Kasumi-1 (cell line): ENCODE data around the gene LCP2.

Source experiments
- DNase-seq, 2 experiments: peaks; one replicate each; lab custom pipeline; 2025; lab: John Stamatoyannopoulos, UW

The LCP2 gene

GRCh38 chr5:170315154-170315553, 17.6 kb upstream of the LCP2 start:
- DNase-seq, result no peak

DNA sequence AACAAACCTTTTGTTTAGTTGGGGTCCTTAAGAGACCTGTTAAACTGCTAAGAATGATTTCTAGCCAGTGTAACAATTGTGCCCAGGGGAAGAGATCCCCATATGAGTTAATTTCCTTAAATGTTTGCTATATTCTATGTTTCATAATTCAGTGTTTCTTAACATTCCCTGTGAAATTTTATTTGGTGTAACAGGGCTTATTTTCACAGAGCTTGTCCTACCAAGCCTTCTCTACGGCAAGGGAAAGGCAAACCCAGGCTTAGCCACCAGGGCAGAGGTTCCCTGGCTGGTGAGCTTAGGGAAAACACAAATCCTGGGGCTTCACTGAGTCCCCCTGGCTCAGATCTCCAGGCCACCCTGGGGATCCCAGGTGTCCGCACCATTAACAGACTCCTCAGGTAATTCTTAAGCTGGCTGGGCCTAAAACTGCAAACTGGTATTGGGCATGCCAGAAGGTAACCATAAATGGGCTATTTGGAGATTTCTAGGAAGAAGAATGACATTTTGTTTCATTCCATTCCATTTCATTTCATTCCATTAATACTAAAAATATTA, 17.0 kb upstream of the LCP2 start:
- no peak for DNase-seq

- no peak for DNase-seq
These were observed 16.2 kb upstream of the LCP2 start for GRCh38 chr5:170313816-170314215.

DNA sequence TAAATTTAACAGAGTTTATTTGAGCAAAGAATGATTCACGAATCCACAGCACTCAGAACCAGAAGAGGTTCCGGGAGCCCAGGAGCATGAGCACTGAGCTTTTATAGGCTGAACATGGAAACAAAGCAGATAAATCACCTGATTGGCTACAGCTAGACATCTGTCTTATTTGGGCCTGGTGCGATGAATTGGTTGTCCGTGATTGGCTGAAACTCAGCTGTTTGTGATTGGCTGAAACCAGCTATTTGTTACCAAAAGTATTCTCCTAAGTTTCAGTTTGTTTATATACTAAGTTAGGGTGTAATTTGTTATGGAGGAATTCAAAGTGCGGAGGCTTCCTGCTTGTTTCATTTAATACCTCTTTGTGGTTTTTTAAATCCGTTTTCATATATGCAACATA, 15.8 kb upstream of the LCP2 start:
- no peak for DNase-seq

GRCh38 chr5:170312666-170313065, 15.1 kb upstream of the LCP2 start:
- DNase-seq, result peak; percentile 93 to 94

- DNase-seq, result no peak
These were observed 14.7 kb upstream of the LCP2 start for GRCh38 chr5:170312301-170312595.

DNA sequence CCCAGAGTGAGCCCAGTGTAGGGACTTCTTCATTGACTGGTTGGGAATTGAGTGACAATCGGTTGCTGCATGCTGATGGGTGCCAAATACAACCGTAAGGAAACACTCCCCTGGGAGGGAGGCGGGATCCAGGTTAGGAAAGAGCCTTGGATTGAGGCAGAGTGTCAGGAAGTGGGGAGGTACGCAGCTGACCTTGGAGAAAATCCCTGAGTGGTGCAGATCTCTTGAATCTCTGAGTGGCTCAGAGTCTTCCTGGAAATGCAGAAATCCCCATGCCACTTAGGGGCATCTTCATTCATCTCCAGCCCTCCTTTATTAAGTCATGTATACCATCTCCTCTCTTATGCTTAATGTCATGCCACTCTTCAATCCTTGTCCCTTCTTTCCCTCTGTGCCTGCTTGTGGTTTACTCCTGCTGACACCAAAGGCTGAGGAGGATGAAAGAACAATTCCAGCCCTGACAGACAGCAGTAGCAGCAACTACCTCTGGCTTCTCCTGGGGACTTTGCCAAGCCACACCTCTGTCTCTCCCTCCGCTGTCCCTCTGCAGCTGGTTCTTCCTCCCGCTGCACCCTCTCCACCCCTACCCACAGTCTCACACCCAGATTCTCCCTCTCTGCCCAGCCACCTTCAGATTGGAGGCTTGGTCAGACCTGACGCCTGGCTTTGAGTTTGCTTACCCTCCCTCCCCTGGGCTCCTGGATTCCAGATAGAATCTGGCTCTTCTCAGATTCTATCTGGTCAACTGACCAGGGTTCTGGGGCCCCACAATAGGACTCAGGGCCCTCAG, 14.1 kb upstream of the LCP2 start:
- peak in 1 of 2 experiments; percentile 20 for DNase-seq

- DNase-seq, result peak; percentile 20 to 46
These were observed 12.8 kb upstream of the LCP2 start for GRCh38 chr5:170310256-170310926.

GRCh38 chr5:170308686-170309085, 11.1 kb upstream of the LCP2 start:
- DNase-seq, result no peak

DNA sequence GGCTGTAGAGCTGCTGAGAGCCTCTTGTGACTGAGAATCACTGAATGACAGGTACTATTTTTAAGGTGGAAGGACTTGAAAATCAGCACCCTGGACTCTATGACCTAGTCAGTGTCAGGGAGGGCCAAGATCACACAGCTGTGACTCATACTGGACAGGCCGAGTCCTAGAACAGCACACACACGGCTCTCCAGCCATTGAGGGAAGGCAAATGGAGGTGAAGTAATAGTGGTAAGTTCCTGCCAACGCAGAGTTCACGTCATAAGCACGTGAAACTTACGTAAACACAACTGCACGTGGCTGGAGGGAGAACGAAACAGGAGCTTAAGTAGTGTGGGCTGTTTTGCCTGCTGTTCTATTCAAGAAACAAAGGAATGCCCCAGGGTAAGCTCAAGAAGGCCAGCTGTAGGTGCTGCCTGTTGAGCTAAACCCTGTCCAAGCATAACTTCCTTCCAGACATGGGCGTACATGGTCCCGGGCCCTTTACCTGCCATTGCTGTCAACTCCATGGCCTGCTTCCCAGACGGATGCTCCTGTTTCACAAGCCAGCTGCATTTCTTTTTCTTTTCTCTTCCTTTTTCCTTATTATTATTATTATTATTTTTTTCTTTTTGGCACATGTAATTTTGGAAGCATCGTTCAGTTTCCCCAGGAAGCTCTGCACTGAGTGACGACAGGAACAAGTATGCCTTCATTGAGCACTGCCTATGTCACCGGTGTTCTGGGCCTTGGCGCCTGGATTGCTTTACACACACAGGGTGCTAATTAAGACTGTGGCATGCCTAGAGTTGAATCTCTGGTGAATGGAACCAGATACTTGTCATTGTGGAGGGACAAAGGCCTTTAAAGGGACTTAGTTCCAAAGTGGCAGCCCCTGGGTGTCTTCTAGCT, 10.2 kb upstream of the LCP2 start:
- DNase-seq, result no peak

- no peak for DNase-seq
These were observed 8.8 kb upstream of the LCP2 start for GRCh38 chr5:170306381-170306831.

DNA sequence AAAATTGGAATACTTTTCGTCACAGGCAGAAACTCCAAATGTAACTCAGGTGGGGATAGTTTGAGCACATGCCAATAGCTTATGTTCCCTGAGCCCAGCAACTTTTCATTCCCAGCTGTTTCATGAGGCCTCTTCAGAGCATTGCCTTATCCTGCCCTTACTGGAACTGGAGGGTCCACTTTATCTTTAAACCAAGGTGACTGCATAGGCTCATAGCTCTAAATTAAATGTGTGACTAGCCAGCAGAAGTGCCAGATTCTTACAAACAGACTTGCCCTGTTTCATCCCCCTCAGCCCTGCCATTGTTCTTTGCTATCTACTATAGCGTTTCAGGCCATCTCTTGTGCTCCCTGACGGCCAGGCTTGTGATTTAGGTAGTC, 8.1 kb upstream of the LCP2 start:
- DNase-seq, result no peak

DNA sequence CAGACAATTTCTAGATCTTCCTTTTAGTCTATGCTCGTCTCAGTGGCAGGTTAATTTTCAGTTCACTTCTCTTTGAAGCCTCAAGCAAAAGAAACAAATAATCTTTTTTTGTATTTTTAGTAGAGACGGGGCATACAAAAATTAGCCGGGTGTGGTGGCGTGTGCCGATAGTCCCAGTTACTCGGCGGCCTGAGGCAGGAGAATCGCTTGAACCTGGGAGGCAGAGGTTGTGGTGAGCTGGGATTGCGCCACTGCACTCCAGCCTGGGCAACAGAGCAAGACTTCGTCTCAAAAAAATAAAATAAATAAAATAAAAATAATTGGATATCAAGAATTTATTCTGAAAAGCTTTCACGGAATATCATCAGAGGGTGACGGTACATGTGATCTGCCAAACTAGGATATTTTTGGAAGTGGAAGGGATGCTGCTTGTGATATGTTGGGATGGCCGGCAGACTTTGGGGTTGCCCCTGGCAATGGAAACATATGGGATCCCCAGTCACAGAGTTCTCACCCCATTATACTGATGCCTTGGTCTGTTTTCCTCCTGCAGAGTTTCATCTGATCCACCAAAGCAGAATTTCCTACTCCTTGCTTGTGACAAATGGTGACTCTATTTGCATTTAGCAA, 7.6 kb upstream of the LCP2 start:
- DNase-seq, result no peak

DNA sequence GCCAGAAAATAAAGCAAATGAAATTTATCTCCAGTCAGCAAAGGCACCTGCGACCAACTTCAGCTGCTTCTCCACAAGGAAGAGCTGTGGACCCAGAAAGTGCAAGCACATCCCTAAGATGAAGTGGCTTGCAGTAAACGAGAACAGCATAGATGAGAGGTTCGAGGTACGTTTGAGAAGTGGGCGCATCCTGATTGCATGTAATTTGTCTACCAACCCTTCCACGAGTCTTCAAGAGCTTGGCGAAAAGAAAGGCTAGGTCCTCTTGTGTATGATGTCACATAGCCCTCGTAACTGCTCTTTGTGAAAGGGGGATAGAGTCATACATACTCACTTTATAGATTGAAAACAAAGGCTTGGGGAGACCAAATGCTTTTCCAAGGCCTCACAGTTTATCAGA, 6.0 kb upstream of the LCP2 start:
- DNase-seq, result no peak

DNA sequence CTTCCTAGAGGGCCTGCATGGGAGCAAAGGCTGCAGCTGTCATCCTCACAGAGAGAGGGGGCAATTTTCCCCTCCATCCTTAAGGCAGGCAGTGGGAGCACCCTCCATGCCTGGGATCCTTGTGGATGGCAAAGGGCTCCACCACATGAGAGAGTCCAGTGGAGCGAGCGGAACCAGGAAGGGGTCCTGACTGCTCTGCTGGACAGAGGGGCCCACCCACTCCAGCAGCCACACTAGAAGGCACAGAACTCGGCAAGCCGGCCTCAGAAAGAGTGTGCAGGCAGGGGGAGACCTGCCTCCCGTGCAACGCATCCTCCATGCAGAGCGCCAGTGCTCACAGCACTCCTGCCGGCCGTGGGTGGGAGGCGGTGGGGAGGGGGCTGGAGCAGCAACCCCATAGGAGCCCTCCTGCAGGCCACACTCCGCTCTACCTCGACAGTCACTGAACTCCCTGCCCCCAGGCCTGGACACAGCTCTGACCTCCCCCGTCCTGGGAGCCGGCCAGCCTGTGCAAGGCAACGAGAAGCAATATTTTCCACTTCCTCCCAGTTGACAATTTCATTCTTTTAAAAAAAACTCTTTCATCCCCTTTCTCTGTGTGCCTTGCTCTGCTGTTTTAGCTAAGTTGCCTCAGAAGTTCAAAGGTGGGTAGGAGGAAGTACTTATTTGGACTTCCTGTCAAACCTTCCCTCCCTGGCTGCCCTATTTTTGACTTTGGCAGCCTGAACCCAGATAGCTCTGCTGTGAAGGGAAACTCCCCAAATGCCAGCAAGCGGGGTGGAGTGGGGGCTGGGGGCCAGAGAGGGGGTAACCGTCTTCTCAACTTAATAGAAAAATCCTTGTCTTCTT, 5.3 kb upstream of the LCP2 start:
- peak; percentile 68 to 81 for DNase-seq

DNA sequence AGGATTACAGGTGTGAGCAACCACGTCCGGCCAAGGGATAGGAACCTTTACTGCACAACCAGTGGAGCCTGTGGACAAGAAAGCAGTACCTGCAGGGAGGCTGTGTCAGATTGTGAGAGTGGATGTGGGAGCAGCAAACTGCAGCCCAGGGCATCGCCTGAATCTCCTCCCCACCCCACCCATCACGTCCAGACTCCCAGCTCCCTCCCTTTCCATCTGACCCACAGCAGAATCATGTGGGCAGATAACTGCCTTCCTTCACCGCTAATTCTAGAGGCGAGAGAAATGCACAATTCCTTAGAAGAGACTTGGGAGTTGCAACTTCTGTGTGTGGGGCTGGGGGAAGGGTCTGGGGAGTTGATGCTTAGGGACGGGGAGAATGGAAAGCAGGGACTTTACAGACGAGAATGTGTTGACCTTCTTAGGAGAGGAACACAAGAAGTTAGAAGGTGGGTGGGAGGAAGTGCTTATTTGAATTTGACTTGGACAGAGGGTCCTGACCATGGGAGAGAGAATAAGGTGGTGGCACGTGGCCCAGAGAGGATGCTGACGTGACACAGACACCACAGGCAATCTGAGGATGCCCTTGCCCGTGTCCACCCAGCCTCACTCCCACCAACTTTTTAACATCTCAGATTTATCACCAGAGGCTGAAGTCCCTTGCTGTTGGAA, 4.5 kb upstream of the LCP2 start:
- no peak for DNase-seq

DNA sequence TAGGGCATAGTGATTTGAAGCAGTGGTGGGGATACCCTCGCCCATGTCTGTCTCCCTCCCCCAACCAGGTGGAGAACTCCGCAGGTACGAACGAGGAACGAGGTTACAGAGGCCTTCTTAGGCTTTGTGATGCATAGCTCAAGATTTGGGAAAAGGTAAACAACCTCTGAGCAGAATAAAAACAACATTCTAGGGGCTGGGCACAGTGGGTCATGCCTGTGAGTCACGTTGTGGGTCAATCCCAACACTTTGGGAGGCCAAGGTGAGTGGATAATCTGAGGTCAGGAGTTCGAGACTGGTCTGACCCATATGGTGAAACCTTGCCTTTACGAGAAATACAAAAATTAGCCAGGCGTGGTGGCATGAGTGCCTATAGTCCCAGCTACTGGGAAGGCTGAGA, 3.6 kb upstream of the LCP2 start:
- no peak for DNase-seq

DNA sequence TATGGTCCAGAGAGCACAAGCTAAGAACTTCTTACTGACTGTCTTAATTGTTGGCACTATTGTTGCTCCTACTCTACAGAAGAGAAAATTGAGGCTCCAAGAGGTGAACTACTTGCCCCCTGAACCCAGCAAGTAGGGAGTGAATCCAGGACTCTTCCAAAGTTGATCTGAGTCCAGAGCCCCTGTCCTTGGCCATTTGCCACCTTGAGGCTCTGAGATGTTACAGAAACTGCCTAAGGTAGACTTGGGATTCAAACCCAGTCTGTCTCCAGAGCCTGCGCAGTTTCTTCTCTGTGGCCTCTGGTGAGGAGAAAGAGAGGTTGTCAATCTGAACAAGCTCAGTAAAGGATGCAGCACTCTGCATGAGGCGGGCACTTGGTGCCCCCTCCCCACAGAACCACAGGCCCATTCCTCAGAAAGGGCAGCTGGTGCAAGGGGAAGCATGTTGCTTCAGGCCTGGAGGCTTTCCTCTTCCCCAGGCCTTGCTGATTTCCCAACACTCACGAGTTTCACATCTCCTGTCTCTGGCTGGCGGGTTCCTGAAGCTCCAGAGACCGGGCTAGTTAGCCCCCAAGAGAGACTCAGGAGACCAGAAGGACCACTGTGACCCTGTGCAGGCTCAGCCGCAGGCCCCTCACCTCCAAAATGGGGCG, 2.9 kb upstream of the LCP2 start:
- DNase-seq, result peak; percentile 53 to 57

GRCh38 chr5:170296935-170297588, 515 bp downstream of the LCP2 start:
- peak; percentile 17 to 31 for DNase-seq
